Stomach (tissue), 9 donors: ENCODE data around the gene PSAP. TPM values are rescaled to one million over a fixed set of nuclear protein-coding genes. Genes with fewer than 3 reads are reported as not detected.

Experiments used
- DNase-seq, 2 donors: peaks; one replicate each; pipeline versions ENCODE4 v3.0.0 to v3.0.0-alpha.2; 2013 to 2019
- H3K27ac ChIP-seq, 5 donors: fragments of 200-600 bp in 4 of 5; sonication (generic) in 4 of 5; one replicate each; pipeline ENCODE4 v1.5.1; 2013 to 2019; ENCODE audit warnings: mild to moderate bottlenecking in 1 of 5, moderate library complexity in 1 of 5
- H3K27me3 ChIP-seq, 3 donors: fragments of 200-600 bp; sonication (generic); one replicate each; pipeline ENCODE4 v1.5.1; 2017 to 2019; ENCODE audit warnings: mixed run types in 1 of 3
- H3K36me3 ChIP-seq, 4 donors: fragments of 200-600 bp; sonication (generic); 1 replicate in 3 of 4; 2 replicates in 1 of 4; pipeline ENCODE4 v1.5.1; 2016 to 2019
- H3K4me1 ChIP-seq, 4 donors: fragments of 200-600 bp; sonication (generic); one replicate each; pipeline ENCODE4 v1.5.1; 2016 to 2019
- H3K4me3 ChIP-seq, 4 donors: fragments of 200-600 bp; sonication (generic) in 3 of 4; one replicate each; pipeline ENCODE4 v1.5.1; 2016 to 2019; ENCODE audit warnings: mild to moderate bottlenecking in 1 of 4
- H3K9me3 ChIP-seq, 4 donors: fragments of 200-600 bp; sonication (generic); one replicate each; pipeline ENCODE4 v1.5.1; 2016 to 2019
- CTCF ChIP-seq, 7 experiments: fragments of 450-650 bp in 4 of 7; fragments of 200-600 bp in 3 of 7; sonication (generic) in 3 of 7; IDR thresholded peaks; one replicate each; pipeline ENCODE4 v1.5.1; 2016 to 2019; ENCODE audit warnings: antibody characterized with exemption in 7 of 7, control low read depth in 2 of 7, mild to moderate bottlenecking in 1 of 7
- EP300 ChIP-seq: sonication (generic); formaldehyde crosslinking; IDR thresholded peaks from one replicate; pipeline ENCODE4 v1.6.1; 2017; ENCODE audit warnings: antibody characterized with exemption
- POLR2A ChIP-seq, 4 donors: fragments of 450-650 bp; IDR thresholded peaks; one replicate each; pipeline ENCODE4 v1.6.1; 2016; ENCODE audit warnings: antibody characterized with exemption in 4 of 4, control low read depth in 2 of 4, mild to moderate bottlenecking in 1 of 4, moderate library complexity in 1 of 4
- POLR2AphosphoS5 ChIP-seq, 3 donors: sonication (generic); formaldehyde crosslinking; IDR thresholded peaks; one replicate each; pipeline ENCODE4 v1.6.1; 2016; ENCODE audit warnings: antibody characterized with exemption in 3 of 3
- WGBS, 5 donors: extraction: QIAGEN DNeasy Blood & Tissue Kit in 3 of 5; methylation state at CpG; one replicate each; pipeline versions ENCODE4 v1.1.5 to v1.1.7; 2013 to 2018; 5-methylcytosine and 5-hydroxymethylcytosine counted together
- intact Hi-C: fragments of 100-400 bp; cut with DNase I; formaldehyde crosslinking; loops from one replicate; pipeline ENCODE4 v1.15.1; 2023; ENCODE audit warnings: low total_unique reads
- polyA plus RNA-seq, 3 donors: library from polyadenylated mRNA; stranded (reverse); fragments of 200-250 nt; gene quantifications; one replicate each; pipeline ENCODE4 v1.2.3, GENCODE V29; 2013
- total RNA-seq, 5 donors: library from RNA; depleted of rRNA; stranded (reverse); fragments of >200 nt; gene quantifications; one replicate each; pipeline versions ENCODE4 v1.1.0 to v1.2.3, GENCODE V29; 2014 to 2016
- donor health status: healthy with polysubstance abuse.
- donor health status: Bipolar disorder and iron deficiency.
- donor health status: healthy.

Gene PSAP
- total and polyA plus RNA-seq, 8 donors = 174 to 709 (median 413) TPM

DNA sequence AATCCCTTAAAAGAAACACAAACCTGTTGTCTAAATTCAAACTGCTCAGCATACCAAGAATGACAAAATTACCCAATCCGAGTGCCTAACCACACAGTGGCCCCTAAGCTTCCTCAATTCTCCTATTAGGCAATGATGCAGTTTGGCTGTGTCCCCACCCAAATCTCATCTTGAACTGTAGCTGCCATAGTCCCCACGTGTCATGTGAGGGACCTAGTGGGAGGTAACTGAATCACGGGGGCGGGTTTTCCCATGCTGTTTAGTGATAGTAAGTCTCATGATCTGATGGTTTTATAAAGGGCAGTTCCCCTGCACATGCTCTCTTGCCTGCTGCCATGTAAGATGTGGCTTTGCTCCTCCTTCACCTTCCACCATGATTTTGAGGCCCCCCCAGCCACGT is 21.9 kb downstream of the PSAP start:
- Histone ChIP-seq H3K27ac (peak overlapping the region in 1 of 5 donors; percentile 27), H3K27me3 (no peaks in the 10 kb centered on the region), H3K36me3 (peaks cover 78 to 97% (median 94%) of the 10 kb centered on the region in 4 donors), H3K4me3 (no peak overlapping the region), H3K4me1 (peaks cover 0 to 55% (median 30%) of the 10 kb centered on the region in 4 donors), H3K9me3 (no peaks in the 10 kb centered on the region)
- no peak for TF ChIP-seq EP300
- peak in 1 of 3 donors; percentile 18 for TF ChIP-seq POLR2AphosphoS5 (IDR thresholded peaks at IDR 0.05)
- intact Hi-C loops = no loop called here
- 75 to 79% (median 79%) methylated on average over 5 of the region's 5 CpGs for WGBS, 5 donors
- DNase-seq = no peak

GRCh38 chr10:71828702-71829101 is 22.3 kb downstream of the PSAP start:
- 93 to 97% (median 94%) methylated on average over 7 of the region's 7 CpGs for WGBS, 5 donors
- intact Hi-C loops = no loop called here
- peak overlapping the region in 1 of 5 donors; percentile 27 for H3K27ac ChIP-seq
- no peak for DNase-seq
- peaks cover 82 to 97% (median 94%) of the 10 kb centered on the region in 4 donors for H3K36me3 ChIP-seq
- no peak overlapping the region for H3K4me3 ChIP-seq
- TF ChIP-seq CTCF (IDR thresholded peaks at IDR 0.05) (no peak), POLR2AphosphoS5 (IDR thresholded peaks at IDR 0.05) (no peak), EP300 (no peak), POLR2A (IDR thresholded peaks at IDR 0.05) (no peak)
- H3K27me3 ChIP-seq = no peaks in the 10 kb centered on the region
- H3K4me1 ChIP-seq = peaks cover 0 to 50% (median 26%) of the 10 kb centered on the region in 4 donors
- no peaks in the 10 kb centered on the region for H3K9me3 ChIP-seq

- Histone ChIP-seq H3K27me3 (no peaks in the 10 kb centered on the region), H3K4me1 (peaks cover 0 to 41% (median 18%) of the 10 kb centered on the region in 4 donors), H3K27ac (no peak overlapping the region), H3K9me3 (no peaks in the 10 kb centered on the region), H3K4me3 (no peak overlapping the region), H3K36me3 (peaks cover 90 to 99% (median 97%) of the 10 kb centered on the region in 4 donors)
- WGBS, 5 donors = 75 to 88% (median 85%) methylated on average over 6 of the region's 6 CpGs
- TF ChIP-seq EP300 = no peak
- no peak for TF ChIP-seq POLR2AphosphoS5 (IDR thresholded peaks at IDR 0.05)
- TF ChIP-seq CTCF (IDR thresholded peaks at IDR 0.05) = no peak
- TF ChIP-seq POLR2A (IDR thresholded peaks at IDR 0.05) = no peak
- intact Hi-C loops = no loop called here
- no peak for DNase-seq
Observed at GRCh38 chr10:71827852-71828251, 23.2 kb downstream of the PSAP start.

DNA sequence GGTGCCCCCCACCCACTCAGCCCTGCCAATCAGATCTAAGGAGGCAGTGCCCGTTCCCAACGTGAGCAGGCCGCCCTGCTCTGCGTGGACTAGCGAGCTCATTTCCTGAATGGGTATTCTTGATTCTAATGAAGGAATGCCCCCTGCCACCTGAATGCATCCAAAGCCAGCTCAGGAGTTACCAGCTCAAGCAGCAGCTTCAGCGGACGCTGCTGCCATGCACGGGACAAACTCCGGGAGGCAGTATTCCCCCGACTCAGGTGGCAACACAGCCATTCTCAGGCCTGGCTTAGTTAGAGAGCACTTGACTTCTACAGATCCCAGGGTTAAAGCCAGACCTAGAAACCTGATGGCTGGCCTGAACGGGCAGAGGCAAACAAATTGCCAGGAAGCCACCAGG is 25.8 kb downstream of the PSAP start:
- intact Hi-C loops = no loop called here
- H3K27me3 ChIP-seq = no peaks in the 10 kb centered on the region
- H3K4me3 ChIP-seq = no peak overlapping the region
- peaks cover 90 to 100% (median 100%) of the 10 kb centered on the region in 4 donors for H3K36me3 ChIP-seq
- H3K27ac ChIP-seq = no peak overlapping the region
- H3K9me3 ChIP-seq = no peaks in the 10 kb centered on the region
- 76 to 84% (median 82%) methylated on average over 11 of the region's 11 CpGs for WGBS, 5 donors
- TF ChIP-seq EP300 (no peak), CTCF (IDR thresholded peaks at IDR 0.05) (no peak), POLR2AphosphoS5 (IDR thresholded peaks at IDR 0.05) (no peak), POLR2A (IDR thresholded peaks at IDR 0.05) (no peak)
- no peak for DNase-seq
- H3K4me1 ChIP-seq = peaks cover 0 to 15% (median under 1%) of the 10 kb centered on the region in 4 donors

- H3K4me1 ChIP-seq = peaks cover 0 to 8% (median 0%) of the 10 kb centered on the region in 4 donors
- DNase-seq = no peak
- no peak overlapping the region for H3K27ac ChIP-seq
- H3K4me3 ChIP-seq = no peak overlapping the region
- H3K9me3 ChIP-seq = no peaks in the 10 kb centered on the region
- intact Hi-C loops = no loop called here
- 85 to 93% (median 88%) methylated on average over 3 of the region's 3 CpGs for WGBS, 5 donors
- no peak for TF ChIP-seq CTCF (IDR thresholded peaks at IDR 0.05)
- H3K36me3 ChIP-seq = peaks cover 92 to 100% (median 100%) of the 10 kb centered on the region in 4 donors
- no peaks in the 10 kb centered on the region for H3K27me3 ChIP-seq
Observed at GRCh38 chr10:71824333-71824732, 26.7 kb downstream of the PSAP start.
